Right cardiac atrium (tissue), 5 donors: Measurements from ENCODE around the gene ROBO1. TPM values are rescaled to one million over a fixed set of nuclear protein-coding genes. Genes with fewer than 3 reads are reported as not detected.

Source experiments
- ATAC-seq, 2 donors: fragments of 200-7000 bp; cut with Tn5 transposase; one replicate each; pipeline versions ENCODE4 v1.8.0 to v1.9.1; 2020; ENCODE audit warnings: moderate library complexity in 2 of 2, mild to moderate bottlenecking in 1 of 2
- DNase-seq, 3 donors: peaks; one replicate each; pipeline ENCODE4 v3.0.0-alpha.2; 2020
- H3K27ac ChIP-seq: one replicate; pipeline ENCODE4 v1.5.1; 2013; ENCODE audit warnings: mild to moderate bottlenecking, low read length, control low read depth, moderate library complexity
- H3K27me3 ChIP-seq: one replicate; pipeline ENCODE4 v1.6.1; 2013; ENCODE audit not compliant: control insufficient read depth, insufficient read depth
- H3K4me1 ChIP-seq: one replicate; pipeline ENCODE4 v1.6.1; 2013; ENCODE audit warnings: low read length; ENCODE audit not compliant: control insufficient read depth, insufficient read depth
- H3K4me3 ChIP-seq: one replicate; pipeline ENCODE4 v1.5.1; 2013; ENCODE audit warnings: low read length, control low read depth
- H3K9me3 ChIP-seq: one replicate; pipeline ENCODE4 v1.6.1; 2013; ENCODE audit warnings: low read length; ENCODE audit not compliant: control insufficient read depth
- WGBS: extraction: QIAGEN DNeasy Blood & Tissue Kit; methylation state at CpG from one replicate; pipeline ENCODE4 v1.1.7; 2013; 5-methylcytosine and 5-hydroxymethylcytosine counted together
- intact Hi-C, 4 donors: fragments of 100-400 bp; cut with DNase I; formaldehyde crosslinking; loops; one replicate each; pipeline versions ENCODE4 v1.11.0 to v1.14.0; 2022 to 2023
- polyA plus RNA-seq: library from polyadenylated mRNA; stranded (reverse); fragments of 200-250 nt; gene quantifications from one replicate; pipeline ENCODE4 v1.2.3, GENCODE V29; 2013
- total RNA-seq, 4 donors: library from RNA; stranded (reverse); fragmentation: NEBNext Ultra II Directional; extraction: Animal tissue kit (Norgen Biotek cat#: 25700); gene quantifications; one replicate each; pipeline ENCODE4 v1.2.1, GENCODE V29; 2021
- donor health status: healthy with polysubstance abuse.
- donor health status: DM: no; HTN: yes; CAD: no.
- donor health status: DM: no; HTN: no; CAD: no.
- donor health status: DM: no; HTN: yes; CAD: no; lungs with severe emphysema.
- donor health status: DM: yes; HTN: yes; CAD: no.

The ROBO1 gene
- total and polyA plus RNA-seq, 5 donors: 5.5 to 16.2 (median 13.5) TPM

- H3K4me1 ChIP-seq: no peaks in the 10 kb centered on the region
- DNase-seq (no peak), ATAC-seq (no peak)
- H3K27me3 ChIP-seq: no peaks in the 10 kb centered on the region
- intact Hi-C loops: no loop called here
- no peak overlapping the region for H3K27ac ChIP-seq
- WGBS: 94% methylated on average over 1 of the region's 1 CpG
- no peaks in the 10 kb centered on the region for H3K9me3 ChIP-seq
- no peak overlapping the region for H3K4me3 ChIP-seq
Measured at GRCh38 chr3:78792733-78793132, 975.1 kb downstream of the ROBO1 start.

GRCh38 chr3:78792212-78792611, 975.6 kb downstream of the ROBO1 start:
- DNase-seq: no peak
- ATAC-seq: no peak
- H3K9me3 ChIP-seq: no peaks in the 10 kb centered on the region
- no peak overlapping the region for H3K4me3 ChIP-seq
- no peaks in the 10 kb centered on the region for H3K4me1 ChIP-seq
- no peaks in the 10 kb centered on the region for H3K27me3 ChIP-seq
- intact Hi-C loops: no loop called here
- WGBS: 94% methylated on average over 1 of the region's 1 CpG
- H3K27ac ChIP-seq: no peak overlapping the region

GRCh38 chr3:78791753-78792152, 976.0 kb downstream of the ROBO1 start:
- no peak for DNase-seq
- Histone ChIP-seq H3K9me3 (no peaks in the 10 kb centered on the region), H3K4me1 (no peaks in the 10 kb centered on the region), H3K27me3 (no peaks in the 10 kb centered on the region), H3K4me3 (no peak overlapping the region), H3K27ac (no peak overlapping the region)
- WGBS: 51% methylated on average over 3 of the region's 3 CpGs
- intact Hi-C loops: no loop called here
- no peak for ATAC-seq

- no peak for DNase-seq
- Histone ChIP-seq H3K9me3 (no peaks in the 10 kb centered on the region), H3K4me1 (no peaks in the 10 kb centered on the region), H3K27me3 (no peaks in the 10 kb centered on the region), H3K27ac (no peak overlapping the region), H3K4me3 (no peak overlapping the region)
- intact Hi-C loops: no loop called here
- 90% methylated on average over 2 of the region's 2 CpGs for WGBS
- no peak for ATAC-seq
Measured at GRCh38 chr3:78788839-78789238, 979.0 kb downstream of the ROBO1 start.

GRCh38 chr3:78785004-78785403, 982.8 kb downstream of the ROBO1 start:
- H3K9me3 ChIP-seq: no peaks in the 10 kb centered on the region
- no peaks in the 10 kb centered on the region for H3K27me3 ChIP-seq
- no peak overlapping the region for H3K4me3 ChIP-seq
- WGBS: 77% methylated on average over 1 of the region's 1 CpG
- H3K4me1 ChIP-seq: no peaks in the 10 kb centered on the region
- no peak overlapping the region for H3K27ac ChIP-seq
- DNase-seq: no peak
- ATAC-seq: no peak
- intact Hi-C loops: no loop called here

GRCh38 chr3:78781351-78781750, 986.4 kb downstream of the ROBO1 start:
- no peaks in the 10 kb centered on the region for H3K4me1 ChIP-seq
- no peaks in the 10 kb centered on the region for H3K27me3 ChIP-seq
- DNase-seq (no peak), ATAC-seq (no peak)
- intact Hi-C loops: no loop called here
- no peaks in the 10 kb centered on the region for H3K9me3 ChIP-seq
- no peak overlapping the region for H3K27ac ChIP-seq
- no peak overlapping the region for H3K4me3 ChIP-seq

- intact Hi-C loops: no loop called here
- no peak for ATAC-seq
- no peaks in the 10 kb centered on the region for H3K27me3 ChIP-seq
- no peak overlapping the region for H3K4me3 ChIP-seq
- H3K9me3 ChIP-seq: no peaks in the 10 kb centered on the region
- 61% methylated on average over 5 of the region's 5 CpGs for WGBS
- DNase-seq: no peak
- no peak overlapping the region for H3K27ac ChIP-seq
- no peaks in the 10 kb centered on the region for H3K4me1 ChIP-seq
Measured at GRCh38 chr3:78765671-78766485, 1001.9 kb downstream of the ROBO1 start.

- ATAC-seq (no peak), DNase-seq (no peak)
- WGBS: 86% methylated on average over 3 of the region's 3 CpGs
- no peaks in the 10 kb centered on the region for H3K4me1 ChIP-seq
- H3K27ac ChIP-seq: no peak overlapping the region
- no peaks in the 10 kb centered on the region for H3K27me3 ChIP-seq
- H3K9me3 ChIP-seq: no peaks in the 10 kb centered on the region
- intact Hi-C loops: no loop called here
- H3K4me3 ChIP-seq: no peak overlapping the region
Measured at GRCh38 chr3:78764634-78765033, 1003.2 kb downstream of the ROBO1 start.

- no peak overlapping the region for H3K27ac ChIP-seq
- intact Hi-C loops: no loop called here
- ATAC-seq (no peak), DNase-seq (no peak)
- no peaks in the 10 kb centered on the region for H3K4me1 ChIP-seq
- no peaks in the 10 kb centered on the region for H3K27me3 ChIP-seq
- no peaks in the 10 kb centered on the region for H3K9me3 ChIP-seq
- no peak overlapping the region for H3K4me3 ChIP-seq
- WGBS: 90% methylated on average over 1 of the region's 1 CpG
Measured at GRCh38 chr3:78762121-78762520, 1005.7 kb downstream of the ROBO1 start.

GRCh38 chr3:78761126-78761525, 1006.7 kb downstream of the ROBO1 start:
- Histone ChIP-seq H3K9me3 (no peaks in the 10 kb centered on the region), H3K4me1 (no peaks in the 10 kb centered on the region), H3K27me3 (no peaks in the 10 kb centered on the region), H3K27ac (no peak overlapping the region), H3K4me3 (no peak overlapping the region)
- intact Hi-C loops: no loop called here
- WGBS: 63% methylated on average over 2 of the region's 2 CpGs
- ATAC-seq: no peak
- no peak for DNase-seq

- no peaks in the 10 kb centered on the region for H3K27me3 ChIP-seq
- intact Hi-C loops: no loop called here
- no peak overlapping the region for H3K4me3 ChIP-seq
- no peaks in the 10 kb centered on the region for H3K9me3 ChIP-seq
- no peak overlapping the region for H3K27ac ChIP-seq
- no peaks in the 10 kb centered on the region for H3K4me1 ChIP-seq
- ATAC-seq (peak; percentile 59 to 76), DNase-seq (no peak)
- WGBS: 51% methylated on average over 4 of the region's 4 CpGs
Measured at GRCh38 chr3:78757731-78758130, 1010.1 kb downstream of the ROBO1 start.
